ENCODE results near the gene ATP2C1. TPM values are rescaled to one million over a fixed set of nuclear protein-coding genes. Genes with fewer than 3 reads are reported as not detected.
A peak's percentile ranks its signal among the peaks of the same experiment; 100 is the strongest.

The ATP2C1 gene
- total RNA-seq, 1 experiment from 2014 or later, result 34.0 TPM

- Histone ChIP-seq H3K4me3 (ENCODE audit: low read length) (no peak overlapping the region), H3F3A (ENCODE audit: low read length, unreplicated experiment) (peaks cover 5% of the 10 kb centered on the region), H3K36me3 (ENCODE audit: low read depth, low read length) (peaks cover 25% of the 10 kb centered on the region), H4K20me1 (ENCODE audit: low read length) (no peaks in the 10 kb centered on the region), H3K9me2 (replicated peaks; ENCODE audit: low read length) (no peaks in the 10 kb centered on the region), H3K27me3 (ENCODE audit: low read length) (no peaks in the 10 kb centered on the region), H3K4me1 (ENCODE audit: insufficient read depth, low read length) (peaks cover 19% of the 10 kb centered on the region), H2AFZ (ENCODE audit: low read length) (no peak overlapping the region), H3K9me3 (ENCODE audit: low read length) (no peaks in the 10 kb centered on the region), H3K4me2 (ENCODE audit: low read length) (no peak overlapping the region), H3K9ac (ENCODE audit: low read length) (no peak overlapping the region), H3K27ac (ENCODE audit: low read length) (no peak overlapping the region), H3K79me2 (ENCODE audit: low read length) (0 out of 2 replicates have a peak, but pooled peaks cover 3% of the 10 kb centered on the region)
- intact Hi-C loops (cut with micrococcal nuclease), result no loop called here
- CTCF ChIA-PET, result no interaction called here
- TF ChIP-seq EZH2phosphoT487 (IDR thresholded peaks at IDR 0.05; ENCODE audit: borderline replicate concordance, low read length) (no peak), CTCF (conservative IDR thresholded peaks at IDR 0.05; ENCODE audit: low read depth, low read length) (no peak), EZH2 (IDR thresholded peaks at IDR 0.05; ENCODE audit: low read length, unreplicated experiment) (no peak)
- no TSS peak for BruUV-seq (replicated peaks)
- DNase-seq (no peak), ATAC-seq (no peak)
- POLR2A ChIA-PET (ENCODE audit: unreplicated experiment), result no interaction called here
Observed at GRCh38 chr3:130946882-130947281, 53.0 kb downstream of the ATP2C1 start.

- Histone ChIP-seq H3K79me2 (ENCODE audit: low read length) (0 out of 2 replicates have a peak, but pooled peaks cover 3% of the 10 kb centered on the region), H3K4me1 (ENCODE audit: insufficient read depth, low read length) (peaks cover 10% of the 10 kb centered on the region), H3K4me2 (ENCODE audit: low read length) (0 out of 2 replicates have a peak overlapping the region, but pooled peaks have one; percentile 10), H3K27ac (ENCODE audit: low read length) (peak overlapping the region; percentile 41), H3F3A (ENCODE audit: low read length, unreplicated experiment) (no peaks in the 10 kb centered on the region), H2AFZ (ENCODE audit: low read length) (no peak overlapping the region), H3K36me3 (ENCODE audit: low read depth, low read length) (peaks cover 16% of the 10 kb centered on the region), H3K9me3 (ENCODE audit: low read length) (no peaks in the 10 kb centered on the region), H3K27me3 (ENCODE audit: low read length) (no peaks in the 10 kb centered on the region), H4K20me1 (ENCODE audit: low read length) (no peaks in the 10 kb centered on the region), H3K9ac (ENCODE audit: low read length) (no peak overlapping the region), H3K4me3 (ENCODE audit: low read length) (no peak overlapping the region), H3K9me2 (replicated peaks; ENCODE audit: low read length) (no peaks in the 10 kb centered on the region)
- no TSS peak for BruUV-seq (replicated peaks)
- ATAC-seq, result peak; percentile 73
- TF ChIP-seq EZH2phosphoT487 (IDR thresholded peaks at IDR 0.05; ENCODE audit: borderline replicate concordance, low read length), result no peak
- intact Hi-C loops (cut with micrococcal nuclease), result no loop called here
- CTCF ChIA-PET, result no interaction called here
- POLR2A ChIA-PET (ENCODE audit: unreplicated experiment), result interaction anchor here (0.6 kb wide), 1 partner anchor 54 kb away, joined by 3 read pairs; the partner anchor contains the start of gene ATP2C1
- DNase-seq, result peak; percentile 49
Observed at GRCh38 chr3:130948001-130948773, 54.3 kb downstream of the ATP2C1 start.

DNA sequence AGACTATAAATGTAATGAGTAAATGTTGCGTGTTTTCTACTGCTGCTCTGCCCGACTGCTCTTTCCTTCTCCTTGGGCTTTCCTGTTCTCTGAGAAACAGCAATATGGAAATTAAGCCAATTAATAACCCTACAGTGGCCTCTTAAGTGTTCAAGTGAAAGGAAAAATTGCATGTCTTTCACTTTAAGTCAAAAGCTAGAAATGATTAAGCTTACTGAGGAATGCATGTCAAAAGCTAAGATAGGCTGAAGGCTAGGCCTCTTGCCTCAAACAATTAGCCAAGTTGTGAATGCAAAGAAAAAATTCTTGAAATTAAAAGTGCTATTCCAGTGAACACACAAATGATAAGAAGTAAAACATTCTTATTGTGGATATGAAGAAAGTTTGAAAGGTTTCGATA lies 55.0 kb downstream of the ATP2C1 start:
- peaks cover 16% of the 10 kb centered on the region for H3K36me3 ChIP-seq (ENCODE audit: low read depth, low read length)
- no peak overlapping the region for H3K9ac ChIP-seq (ENCODE audit: low read length)
- DNase-seq (no peak), ATAC-seq (no peak)
- H3K4me2 ChIP-seq (ENCODE audit: low read length), result no peak overlapping the region
- no peak overlapping the region for H2AFZ ChIP-seq (ENCODE audit: low read length)
- ChIA-PET CTCF (no interaction called here), POLR2A (ENCODE audit: unreplicated experiment) (interaction anchor here (0.6 kb wide), 1 partner anchor 197 kb away, joined by 3 read pairs; no protein-coding TSS in a partner anchor)
- H3F3A ChIP-seq (ENCODE audit: low read length, unreplicated experiment), result no peaks in the 10 kb centered on the region
- H4K20me1 ChIP-seq (ENCODE audit: low read length), result no peaks in the 10 kb centered on the region
- no peak overlapping the region for H3K27ac ChIP-seq (ENCODE audit: low read length)
- no TSS peak for BruUV-seq (replicated peaks)
- no peaks in the 10 kb centered on the region for H3K27me3 ChIP-seq (ENCODE audit: low read length)
- H3K79me2 ChIP-seq (ENCODE audit: low read length), result 0 out of 2 replicates have a peak, but pooled peaks cover 3% of the 10 kb centered on the region
- no peaks in the 10 kb centered on the region for H3K9me3 ChIP-seq (ENCODE audit: low read length)
- intact Hi-C loops (cut with micrococcal nuclease), result no loop called here
- H3K9me2 ChIP-seq (replicated peaks; ENCODE audit: low read length), result no peaks in the 10 kb centered on the region
- no peak overlapping the region for H3K4me3 ChIP-seq (ENCODE audit: low read length)
- peaks cover 10% of the 10 kb centered on the region for H3K4me1 ChIP-seq (ENCODE audit: insufficient read depth, low read length)
- TF ChIP-seq EZH2phosphoT487 (IDR thresholded peaks at IDR 0.05; ENCODE audit: borderline replicate concordance, low read length) (no peak), EZH2 (IDR thresholded peaks at IDR 0.05; ENCODE audit: low read length, unreplicated experiment) (no peak), CTCF (conservative IDR thresholded peaks at IDR 0.05; ENCODE audit: low read depth, low read length) (no peak)

Data from PC-3 (cell line).